Measurements from ENCODE around the gene CDKN1C. TPM values are rescaled to one million over a fixed set of nuclear protein-coding genes. Genes with fewer than 3 reads are reported as not detected.

Gene CDKN1C
- total and polyA plus RNA-seq, 9 donors = 72.3 to 363 (median 211) TPM

GRCh38 chr11:2898366-2899079, 12.9 kb upstream of the CDKN1C start:
- H3K9me3 ChIP-seq = no peaks in the 10 kb centered on the region
- H3K4me3 ChIP-seq = no peak overlapping the region
- peaks cover 8% of the 10 kb centered on the region for H3K4me1 ChIP-seq (ENCODE audit: insufficient read depth)
- H3K27ac ChIP-seq = no peak overlapping the region
- intact Hi-C loops (cut with DNase I) = loop anchor here in 2 of 4 donors (10.0 kb wide), 2 partner anchors 474 to 494 kb away; partner anchors contain the start of gene TSSC4 (in 1 of the 2)
- no peaks in the 10 kb centered on the region for H3K36me3 ChIP-seq
- TF ChIP-seq CTCF (IDR thresholded peaks at IDR 0.05) = no peak
- TF ChIP-seq POLR2A (IDR thresholded peaks at IDR 0.05) = no peak
- TF ChIP-seq EP300 (IDR thresholded peaks at IDR 0.05) = no peak
- WGBS, 3 donors = 64 to 80% (median 73%) methylated on average over 9 to 12 of the region's 12 CpGs
- no peaks in the 10 kb centered on the region for H3K27me3 ChIP-seq
- peak in 1 of 5 donors; percentile 14 for DNase-seq

- TF ChIP-seq EP300 (IDR thresholded peaks at IDR 0.05) (no peak), POLR2A (IDR thresholded peaks at IDR 0.05) (no peak), CTCF (IDR thresholded peaks at IDR 0.05) (no peak)
- Histone ChIP-seq H3K27me3 (no peaks in the 10 kb centered on the region), H3K9me3 (no peaks in the 10 kb centered on the region), H3K36me3 (no peaks in the 10 kb centered on the region), H3K4me3 (no peak overlapping the region), H3K4me1 (ENCODE audit: insufficient read depth) (peaks cover 9% of the 10 kb centered on the region), H3K27ac (no peak overlapping the region)
- intact Hi-C loops (cut with DNase I) = loop anchor here in 2 of 4 donors (10.0 kb wide), 2 partner anchors 472 to 492 kb away; partner anchors contain the start of gene TSSC4 (in 1 of the 2)
- 81 to 87% (median 86%) methylated on average over 4 to 6 of the region's 6 CpGs for WGBS, 3 donors
- DNase-seq = peak in 1 of 5 donors; percentile 23
These were observed 11.5 kb upstream of the CDKN1C start for GRCh38 chr11:2897048-2897447.

GRCh38 chr11:2896047-2896446, 10.5 kb upstream of the CDKN1C start:
- DNase-seq = peak in 1 of 5 donors; percentile 13
- Histone ChIP-seq H3K27me3 (no peaks in the 10 kb centered on the region), H3K4me1 (ENCODE audit: insufficient read depth) (peaks cover 13% of the 10 kb centered on the region), H3K9me3 (no peaks in the 10 kb centered on the region), H3K36me3 (no peaks in the 10 kb centered on the region), H3K27ac (no peak overlapping the region), H3K4me3 (no peak overlapping the region)
- TF ChIP-seq CTCF (IDR thresholded peaks at IDR 0.05) (no peak), EP300 (IDR thresholded peaks at IDR 0.05) (no peak), POLR2A (IDR thresholded peaks at IDR 0.05) (no peak)
- intact Hi-C loops (cut with DNase I) = loop anchor here in 2 of 4 donors (10.0 kb wide), 2 partner anchors 471 to 491 kb away; partner anchors contain the start of gene TSSC4 (in 1 of the 2)
- 65 to 77% (median 77%) methylated on average over 9 of the region's 9 CpGs for WGBS, 3 donors

- TF ChIP-seq CTCF (IDR thresholded peaks at IDR 0.05) (no peak), POLR2A (IDR thresholded peaks at IDR 0.05) (no peak), EP300 (IDR thresholded peaks at IDR 0.05) (no peak)
- no peak overlapping the region for H3K27ac ChIP-seq
- DNase-seq = no peak
- no peaks in the 10 kb centered on the region for H3K27me3 ChIP-seq
- H3K4me1 ChIP-seq (ENCODE audit: insufficient read depth) = peaks cover 15% of the 10 kb centered on the region
- no peaks in the 10 kb centered on the region for H3K9me3 ChIP-seq
- H3K4me3 ChIP-seq = no peak overlapping the region
- intact Hi-C loops (cut with DNase I) = loop anchor here in 3 of 4 donors (5.0 to 10.0 kb wide), 4 partner anchors 469 to 587 kb away; partner anchors contain the start of gene TSSC4 (in 1 of the 3)
- 65 to 82% (median 75%) methylated on average over 4 of the region's 4 CpGs for WGBS, 3 donors
- H3K36me3 ChIP-seq = no peaks in the 10 kb centered on the region
These were observed 8.4 kb upstream of the CDKN1C start for GRCh38 chr11:2893935-2894334.
